Activated CD4-positive, alpha-beta T cell treated with anti-CD3 and anti-CD28 coated beads, Interleukin-2, Interleukin-6, amounts not matched to agents 100 ng/mL and 50 ng/mL, durations not matched to agents 16 hours and 8 hours (primary cell): ENCODE results near the gene PITPNC1.
A peak's percentile ranks its signal among the peaks of the same experiment; 100 is the strongest.
"Not testable (repeated sequence)": the region's sequence is repeated elsewhere in the genome, so short reads cannot be mapped to it uniquely, and the experiment has no call there.

Experiments
- DNase-seq: peaks from one replicate; pipeline ENCODE4 v3.0.0-alpha.2; 2020

Gene PITPNC1

GRCh38 chr17:67594115-67594880 lies 217.2 kb downstream of the PITPNC1 start:
- DNase-seq: no peak

GRCh38 chr17:67600408-67600807 lies 223.3 kb downstream of the PITPNC1 start:
- DNase-seq: no peak

- DNase-seq: no peak
Observed at GRCh38 chr17:67601897-67602296, 224.8 kb downstream of the PITPNC1 start.

- DNase-seq: no peak
Observed at GRCh38 chr17:67602444-67602843, 225.4 kb downstream of the PITPNC1 start.

- peak; percentile 41 for DNase-seq
Observed at GRCh38 chr17:67602974-67603373, 225.9 kb downstream of the PITPNC1 start.

- no peak for DNase-seq
Observed at GRCh38 chr17:67605256-67605912, 228.3 kb downstream of the PITPNC1 start.

- no peak for DNase-seq
Observed at GRCh38 chr17:67606471-67606870, 229.4 kb downstream of the PITPNC1 start.

- no peak for DNase-seq
Observed at GRCh38 chr17:67606896-67607604, 230.0 kb downstream of the PITPNC1 start.

- DNase-seq: no peak
Observed at GRCh38 chr17:67610061-67610460, 233.0 kb downstream of the PITPNC1 start.

GRCh38 chr17:67613961-67614360 lies 236.9 kb downstream of the PITPNC1 start:
- DNase-seq: no peak

GRCh38 chr17:67615011-67615561 lies 238.0 kb downstream of the PITPNC1 start:
- DNase-seq: no peak

- DNase-seq: no peak
Observed at GRCh38 chr17:67615736-67616135, 238.7 kb downstream of the PITPNC1 start.

- no peak for DNase-seq
Observed at GRCh38 chr17:67617304-67617899, 240.3 kb downstream of the PITPNC1 start.

- DNase-seq: no peak
Observed at GRCh38 chr17:67619555-67619954, 242.5 kb downstream of the PITPNC1 start.

- DNase-seq: no peak
Observed at GRCh38 chr17:67620088-67620487, 243.0 kb downstream of the PITPNC1 start.

- DNase-seq: no peak
Observed at GRCh38 chr17:67620636-67621035, 243.6 kb downstream of the PITPNC1 start.

GRCh38 chr17:67623767-67624166 lies 246.7 kb downstream of the PITPNC1 start:
- DNase-seq: no peak

- DNase-seq: no peak
Observed at GRCh38 chr17:67624886-67625656, 248.0 kb downstream of the PITPNC1 start.

GRCh38 chr17:67625971-67626370 lies 248.9 kb downstream of the PITPNC1 start:
- no peak for DNase-seq

GRCh38 chr17:67628580-67629013 lies 251.5 kb downstream of the PITPNC1 start:
- DNase-seq: no peak

- peak; percentile 5 for DNase-seq
Observed at GRCh38 chr17:67629971-67630320, 252.9 kb downstream of the PITPNC1 start.

GRCh38 chr17:67630836-67631235 lies 253.8 kb downstream of the PITPNC1 start:
- not testable (repeated sequence) for DNase-seq
